ENCODE measurements around the gene KLF7.
"Not testable (repeated sequence)": the region's sequence is repeated elsewhere in the genome, so short reads cannot be mapped to it uniquely, and the experiment has no call there.

The KLF7 gene

GRCh38 chr2:207039225-207039624, 126.5 kb downstream of the KLF7 start:
- H3K27me3 ChIP-seq (ENCODE audit: insufficient read depth, poor library complexity, severe bottlenecking): no peaks in the 10 kb centered on the region
- TF ChIP-seq CTCF (IDR thresholded peaks at IDR 0.05; ENCODE audit: insufficient read depth, low read length) (no peak), SPI1 (IDR thresholded peaks at IDR 0.05; ENCODE audit: borderline replicate concordance, low read depth) (no peak), GABPA (IDR thresholded peaks at IDR 0.05; ENCODE audit: low read depth) (no peak), REST (IDR thresholded peaks at IDR 0.05; ENCODE audit: insufficient replicate concordance, low read depth) (no peak), POLR2AphosphoS5 (IDR thresholded peaks at IDR 0.05; ENCODE audit: low read depth) (no peak)
- H3K27ac ChIP-seq (replicated peaks): no peak overlapping the region
- no peak for DNase-seq (ENCODE audit: low read depth in 1 of 2, low spot score in 1 of 2)
- H3K4me3 ChIP-seq (replicated peaks; ENCODE audit: insufficient read depth, low read length): no peak overlapping the region

GRCh38 chr2:207038299-207038698, 127.4 kb downstream of the KLF7 start:
- no peak for TF ChIP-seq REST (IDR thresholded peaks at IDR 0.05; ENCODE audit: insufficient replicate concordance, low read depth)
- TF ChIP-seq POLR2AphosphoS5 (IDR thresholded peaks at IDR 0.05; ENCODE audit: low read depth): no peak
- TF ChIP-seq CTCF (IDR thresholded peaks at IDR 0.05; ENCODE audit: insufficient read depth, low read length): no peak
- no peak for TF ChIP-seq GABPA (IDR thresholded peaks at IDR 0.05; ENCODE audit: low read depth)
- TF ChIP-seq SPI1 (IDR thresholded peaks at IDR 0.05; ENCODE audit: borderline replicate concordance, low read depth): no peak
- H3K27me3 ChIP-seq (ENCODE audit: insufficient read depth, poor library complexity, severe bottlenecking): no peaks in the 10 kb centered on the region
- H3K27ac ChIP-seq (replicated peaks): no peak overlapping the region
- no peak for DNase-seq (ENCODE audit: low read depth in 1 of 2, low spot score in 1 of 2)
- H3K4me3 ChIP-seq (replicated peaks; ENCODE audit: insufficient read depth, low read length): no peak overlapping the region

- Histone ChIP-seq H3K4me3 (replicated peaks; ENCODE audit: insufficient read depth, low read length) (no peak overlapping the region), H3K27me3 (ENCODE audit: insufficient read depth, poor library complexity, severe bottlenecking) (no peaks in the 10 kb centered on the region), H3K27ac (replicated peaks) (no peak overlapping the region)
- no peak for DNase-seq (ENCODE audit: low read depth in 1 of 2, low spot score in 1 of 2)
- no peak for TF ChIP-seq GABPA (IDR thresholded peaks at IDR 0.05; ENCODE audit: low read depth)
- no peak for TF ChIP-seq SPI1 (IDR thresholded peaks at IDR 0.05; ENCODE audit: borderline replicate concordance, low read depth)
- no peak for TF ChIP-seq POLR2AphosphoS5 (IDR thresholded peaks at IDR 0.05; ENCODE audit: low read depth)
- no peak for TF ChIP-seq CTCF (IDR thresholded peaks at IDR 0.05; ENCODE audit: insufficient read depth, low read length)
- no peak for TF ChIP-seq REST (IDR thresholded peaks at IDR 0.05; ENCODE audit: insufficient replicate concordance, low read depth)
These were observed 127.9 kb downstream of the KLF7 start for GRCh38 chr2:207037896-207038295.

- H3K27ac ChIP-seq (replicated peaks); DNase-seq (ENCODE audit: low read depth in 1 of 2, low spot score in 1 of 2); H3K27me3 ChIP-seq (ENCODE audit: insufficient read depth, poor library complexity, severe bottlenecking); H3K4me3 ChIP-seq (replicated peaks; ENCODE audit: insufficient read depth, low read length): not testable (repeated sequence)
These were observed 128.7 kb downstream of the KLF7 start for GRCh38 chr2:207037023-207037422.
